ENCODE data around the gene ATP4A. TPM values are rescaled to one million over a fixed set of nuclear protein-coding genes. Genes with fewer than 3 reads are reported as not detected.

The ATP4A gene
- total and polyA plus RNA-seq, 9 of the 15 experiments (the other 6 are each of a cell fraction or from before 2014, with no cell fraction given), result 0.15 TPM; not detected in 8

- TF ChIP-seq MLLT1 (IDR thresholded peaks at IDR 0.05), result no peak
- peak; percentile 86 for TF ChIP-seq CTBP1 (IDR thresholded peaks at IDR 0.05; ENCODE audit: borderline replicate concordance)
- no peak for TF ChIP-seq ELF2 (CRISPR knock-in tag; IDR thresholded peaks at IDR 0.05)
- no peak for TF ChIP-seq POU5F1 (IDR thresholded peaks at IDR 0.05; ENCODE audit: borderline replicate concordance, low read depth, low read length, partially characterized antibody)
- peak; percentile 88 for TF ChIP-seq MGA (IDR thresholded peaks at IDR 0.05)
- TF ChIP-seq ZNF592 (IDR thresholded peaks at IDR 0.05), result no peak
- TF ChIP-seq EHMT2 (IDR thresholded peaks at IDR 0.05), result no peak
- TF ChIP-seq HNRNPL (IDR thresholded peaks at IDR 0.05; ENCODE audit: low read depth, low read length), result no peak
These were observed 5.7 kb downstream of the ATP4A start (continued) for GRCh38 chr19:35557539-35558399.

Data from K562 (cell line).